PC-3 (cell line): ENCODE data around the gene ECPAS.

Experiments used
- CTCF ChIP-seq: fragments of 300-600 bp; sonication (generic); conservative IDR thresholded peaks from 2 replicates; pipeline ENCODE4 v1.5.1; 2017; ENCODE audit warnings: antibody characterized with exemption, low read depth, mild to moderate bottlenecking, low read length
- EZH2 ChIP-seq: fragments of 300-600 bp; sonication (generic); IDR thresholded peaks from one replicate; pipeline ENCODE4 v1.6.1; 2017; ENCODE audit warnings: antibody characterized with exemption, mild to moderate bottlenecking, low read length; ENCODE audit not compliant: unreplicated experiment

- TF ChIP-seq CTCF (no peak), EZH2 (no peak)
Observed at GRCh38 chr9:111477677-111478076, 6.5 kb downstream of the ECPAS start.
